Lower leg skin (tissue), 4 donors: Measurements from ENCODE around the gene ABCA3. TPM values are rescaled to one million over a fixed set of nuclear protein-coding genes. Genes with fewer than 3 reads are reported as not detected.
A peak's percentile ranks its signal among the peaks of the same experiment; 100 is the strongest.

Experiments used
- DNase-seq, 2 donors: peaks; one replicate each; pipeline ENCODE4 v3.0.0-alpha.2; 2019; ENCODE audit warnings: low spot score in 2 of 2
- H3K4me3 ChIP-seq: fragments of 200-600 bp; sonication (generic); 2 replicates; pipeline ENCODE4 v1.5.1; 2017; ENCODE audit warnings: mild to moderate bottlenecking, low read depth; ENCODE audit not compliant: poor library complexity, severe bottlenecking
- CTCF ChIP-seq, 3 donors: fragments of 450-650 bp; IDR thresholded peaks; one replicate each; pipeline ENCODE4 v1.5.1; 2016; ENCODE audit warnings: antibody characterized with exemption in 3 of 3, mild to moderate bottlenecking in 3 of 3, moderate library complexity in 2 of 3
- POLR2A ChIP-seq, 2 donors: fragments of 450-650 bp; IDR thresholded peaks; one replicate each; pipeline ENCODE4 v1.6.1; 2016 to 2017; ENCODE audit warnings: antibody characterized with exemption in 2 of 2, mild to moderate bottlenecking in 1 of 2, moderate library complexity in 1 of 2
- WGBS, 2 donors: methylation state at CpG; one replicate each; pipeline ENCODE4 v1.1.5; 2018; 5-methylcytosine and 5-hydroxymethylcytosine counted together
- intact Hi-C: fragments of 100-400 bp; cut with DNase I; formaldehyde crosslinking; loops from one replicate; pipeline ENCODE4 v1.15.0; 2023; ENCODE audit warnings: low total_unique reads
- total RNA-seq, 4 donors: library from RNA; depleted of rRNA; stranded (reverse); fragments of >200 nt; gene quantifications; one replicate each; pipeline ENCODE4 v1.1.0, GENCODE V29; 2016

Gene ABCA3
- total RNA-seq, 4 donors from 2014 or later: 5.4 to 10.3 (median 9.5) TPM

- whole genome bisulfite sequencing, 2 donors: 61 to 72% methylated on average over 4 to 5 of the region's 5 CpGs
- TF ChIP-seq POLR2A (IDR thresholded peaks at IDR 0.05): no peak
- TF ChIP-seq CTCF (IDR thresholded peaks at IDR 0.05): no peak
- intact Hi-C loops: no loop called here
- no peak overlapping the region for H3K4me3 ChIP-seq
- DNase-seq: peak in 1 of 2 donors; percentile 15
These were observed 11.0 kb downstream of the ABCA3 start for GRCh38 chr16:2329532-2329931.

GRCh38 chr16:2328428-2328827, 12.1 kb downstream of the ABCA3 start:
- intact Hi-C loops: no loop called here
- no peak overlapping the region for H3K4me3 ChIP-seq
- WGBS, 2 donors: 91 to 96% methylated on average over 12 of the region's 12 CpGs
- peak in 1 of 2 donors; percentile 45 for DNase-seq
- TF ChIP-seq POLR2A (IDR thresholded peaks at IDR 0.05): no peak

GRCh38 chr16:2326191-2326590, 14.3 kb downstream of the ABCA3 start:
- DNase-seq: no peak
- 94% methylated on average over 11 of the region's 11 CpGs for WGBS, 2 donors
- intact Hi-C loops: no loop called here
- no peak overlapping the region for H3K4me3 ChIP-seq
- TF ChIP-seq CTCF (IDR thresholded peaks at IDR 0.05): no peak
- TF ChIP-seq POLR2A (IDR thresholded peaks at IDR 0.05): no peak

- no peak for DNase-seq
- TF ChIP-seq POLR2A (IDR thresholded peaks at IDR 0.05) (no peak), CTCF (IDR thresholded peaks at IDR 0.05) (no peak)
- H3K4me3 ChIP-seq: no peak overlapping the region
- intact Hi-C loops: no loop called here
- WGBS, 2 donors: 79 to 85% methylated on average over 16 of the region's 16 CpGs
These were observed 14.7 kb downstream of the ABCA3 start for GRCh38 chr16:2325791-2326190.

GRCh38 chr16:2325181-2325580, 15.3 kb downstream of the ABCA3 start:
- TF ChIP-seq POLR2A (IDR thresholded peaks at IDR 0.05) (no peak), CTCF (IDR thresholded peaks at IDR 0.05) (no peak)
- WGBS, 2 donors: 80 to 85% methylated on average over 7 of the region's 7 CpGs
- intact Hi-C loops: no loop called here
- no peak overlapping the region for H3K4me3 ChIP-seq
- no peak for DNase-seq

GRCh38 chr16:2324296-2324859, 16.1 kb downstream of the ABCA3 start:
- TF ChIP-seq POLR2A (IDR thresholded peaks at IDR 0.05) (no peak), CTCF (IDR thresholded peaks at IDR 0.05) (no peak)
- intact Hi-C loops: no loop called here
- no peak overlapping the region for H3K4me3 ChIP-seq
- 89 to 91% methylated on average over 26 of the region's 26 CpGs for WGBS, 2 donors
- no peak for DNase-seq
